Activated CD8-positive, alpha-beta T cell treated with anti-CD3 and anti-CD28 coated beads for 36 hours (primary cell): ENCODE measurements around the gene FBXO31. TPM values are rescaled to one million over a fixed set of nuclear protein-coding genes. Genes with fewer than 3 reads are reported as not detected.
A peak's percentile ranks its signal among the peaks of the same experiment; 100 is the strongest.

Experiments
- ATAC-seq: fragments of 200-7000 bp; cut with Tn5 transposase; one replicate; pipeline ENCODE4 v1.10.0; 2021; ENCODE audit warnings: mild to moderate bottlenecking, moderate library complexity
- CTCF ChIA-PET: fragments of 350-600 bp; sonication (Branson Sonifier 250); formaldehyde crosslinking; loops from one replicate; lab custom pipeline; 2021; ENCODE audit warnings: antibody characterized with exemption; lab: Charles Lee
- POLR2A ChIA-PET: fragments of 350-600 bp; sonication (Branson Sonifier 250); formaldehyde crosslinking; loops from one replicate; lab custom pipeline; 2021; ENCODE audit warnings: antibody characterized with exemption; lab: Charles Lee
- DNase-seq: peaks from one replicate; pipeline ENCODE4 v3.0.0-alpha.2; 2020
- H3K27ac Mint-ChIP-seq: one replicate; pipeline ENCODE4 v1.8.0; 2021; ENCODE audit warnings: mild to moderate bottlenecking, mixed read lengths
- H3K27me3 Mint-ChIP-seq: one replicate; pipeline ENCODE4 v1.8.0; 2021; ENCODE audit warnings: mixed read lengths
- H3K36me3 Mint-ChIP-seq: one replicate; pipeline ENCODE4 v1.8.0; 2021; ENCODE audit warnings: low read depth, mixed read lengths
- H3K4me1 Mint-ChIP-seq: one replicate; pipeline ENCODE4 v1.8.0; 2021; ENCODE audit warnings: low read depth, mixed read lengths
- H3K4me3 Mint-ChIP-seq: one replicate; pipeline ENCODE4 v1.8.0; 2021; ENCODE audit warnings: mild to moderate bottlenecking, moderate library complexity, mixed read lengths
- H3K9me3 Mint-ChIP-seq: one replicate; pipeline ENCODE4 v1.8.0; 2021; ENCODE audit warnings: mixed read lengths
- CTCF ChIP-seq: fragments of 200-600 bp; IDR thresholded peaks from one replicate; pipeline ENCODE4 v1.8.0; 2022; ENCODE audit warnings: antibody characterized with exemption, mild to moderate bottlenecking
- intact Hi-C: fragments of 100-400 bp; cut with micrococcal nuclease; formaldehyde crosslinking; loops from one replicate; pipeline ENCODE4 v1.10.0; 2022
- total RNA-seq, 2 experiments: library from RNA; stranded (reverse); gene quantifications; one replicate each; pipeline ENCODE4 v1.2.3, GENCODE V29; 2021

Gene FBXO31
- total RNA-seq, 2 experiments from 2014 or later, result 32.0 to 32.7 TPM

- peaks cover under 1% of the 10 kb centered on the region for H3K4me1 Mint-ChIP-seq
- ATAC-seq, result no peak
- no peak overlapping the region for H3K27ac Mint-ChIP-seq
- no peak for DNase-seq
- no peak overlapping the region for H3K4me3 Mint-ChIP-seq
- no peak for TF ChIP-seq CTCF
- no peaks in the 10 kb centered on the region for H3K27me3 Mint-ChIP-seq
- CTCF ChIA-PET, result interaction anchor here (2.0 kb wide), 1 partner anchor 13 kb away, joined by 6 read pairs; no protein-coding TSS in a partner anchor
- H3K9me3 Mint-ChIP-seq, result peaks cover 2% of the 10 kb centered on the region
- POLR2A ChIA-PET, result no interaction called here
- intact Hi-C loops, result no loop called here
- peaks cover 4% of the 10 kb centered on the region for H3K36me3 Mint-ChIP-seq
Observed at GRCh38 chr16:87311387-87311786, 72.2 kb downstream of the FBXO31 start.

GRCh38 chr16:87310610-87311009 is 73.0 kb downstream of the FBXO31 start:
- ATAC-seq (no peak), DNase-seq (no peak)
- peaks cover 4% of the 10 kb centered on the region for H3K36me3 Mint-ChIP-seq
- H3K27me3 Mint-ChIP-seq, result no peaks in the 10 kb centered on the region
- no peaks in the 10 kb centered on the region for H3K4me1 Mint-ChIP-seq
- ChIA-PET POLR2A (no interaction called here), CTCF (no interaction called here)
- no peak overlapping the region for H3K4me3 Mint-ChIP-seq
- intact Hi-C loops, result no loop called here
- no peak for TF ChIP-seq CTCF
- H3K9me3 Mint-ChIP-seq, result peaks cover 2% of the 10 kb centered on the region
- no peak overlapping the region for H3K27ac Mint-ChIP-seq

- Mint-ChIP-seq H3K27me3 (no peaks in the 10 kb centered on the region), H3K36me3 (peaks cover 4% of the 10 kb centered on the region), H3K9me3 (peaks cover 2% of the 10 kb centered on the region), H3K27ac (no peak overlapping the region), H3K4me3 (no peak overlapping the region), H3K4me1 (no peaks in the 10 kb centered on the region)
- POLR2A ChIA-PET, result no interaction called here
- no peak for TF ChIP-seq CTCF
- DNase-seq (no peak), ATAC-seq (no peak)
- intact Hi-C loops, result no loop called here
- CTCF ChIA-PET, result no interaction called here
Observed at GRCh38 chr16:87309620-87310525, 73.7 kb downstream of the FBXO31 start.

GRCh38 chr16:87308826-87309225 is 74.8 kb downstream of the FBXO31 start:
- Mint-ChIP-seq H3K36me3 (peaks cover 4% of the 10 kb centered on the region), H3K9me3 (peaks cover 2% of the 10 kb centered on the region), H3K27ac (no peak overlapping the region), H3K27me3 (no peaks in the 10 kb centered on the region), H3K4me1 (peaks cover 3% of the 10 kb centered on the region), H3K4me3 (no peak overlapping the region)
- ATAC-seq (peak; percentile 74), DNase-seq (no peak)
- TF ChIP-seq CTCF, result no peak
- intact Hi-C loops, result no loop called here
- POLR2A ChIA-PET, result no interaction called here
- CTCF ChIA-PET, result interaction anchor here (1.0 kb wide), 1 partner anchor 11 kb away, joined by 3 read pairs; no protein-coding TSS in a partner anchor

- no peak for ATAC-seq
- peaks cover 2% of the 10 kb centered on the region for H3K9me3 Mint-ChIP-seq
- H3K4me3 Mint-ChIP-seq, result no peak overlapping the region
- intact Hi-C loops, result no loop called here
- H3K27me3 Mint-ChIP-seq, result no peaks in the 10 kb centered on the region
- H3K4me1 Mint-ChIP-seq, result peaks cover 9% of the 10 kb centered on the region
- ChIA-PET POLR2A (no interaction called here), CTCF (no interaction called here)
- TF ChIP-seq CTCF, result no peak
- peaks cover 4% of the 10 kb centered on the region for H3K36me3 Mint-ChIP-seq
- DNase-seq, result no peak
- no peak overlapping the region for H3K27ac Mint-ChIP-seq
Observed at GRCh38 chr16:87306516-87306915, 77.1 kb downstream of the FBXO31 start.
